Stimulated activated CD4-positive, alpha-beta T cell treated with anti-CD3 and anti-CD28 coated beads, Interleukin-4, amount 100 ng/mL, for 1 hour (primary cell): ENCODE data around the gene DLK2.
"Not testable (repeated sequence)": the region's sequence is repeated elsewhere in the genome, so short reads cannot be mapped to it uniquely, and the experiment has no call there.

ENCODE experiments used
- DNase-seq: peaks from one replicate; pipeline ENCODE4 v3.0.0-alpha.2; 2020

Gene DLK2

GRCh38 chr6:43455531-43456428 is at the start of gene DLK2:
DLK2 (minus strand) TSS chr6:43455548; CDS start chr6:43454825, 723 bp downstream.
- DNase-seq = peak; percentile 68

GRCh38 chr6:43503443-43503842 is 48.1 kb upstream of the DLK2 start:
- no peak for DNase-seq

- DNase-seq = no peak
Observed at GRCh38 chr6:43502666-43503065, 47.3 kb upstream of the DLK2 start.

- no peak for DNase-seq
Observed at GRCh38 chr6:43500921-43501320, 45.6 kb upstream of the DLK2 start.

GRCh38 chr6:43499028-43499815 is 43.9 kb upstream of the DLK2 start:
- no peak for DNase-seq

- not testable (repeated sequence) for DNase-seq
Observed at GRCh38 chr6:43498291-43498690, 42.9 kb upstream of the DLK2 start.

GRCh38 chr6:43497689-43498088 is 42.3 kb upstream of the DLK2 start:
- DNase-seq = no peak

GRCh38 chr6:43497129-43497396 is 41.7 kb upstream of the DLK2 start:
- DNase-seq = no peak

GRCh38 chr6:43496370-43497128 is 41.2 kb upstream of the DLK2 start:
- DNase-seq = no peak

- no peak for DNase-seq
Observed at GRCh38 chr6:43495409-43495941, 40.1 kb upstream of the DLK2 start.

- no peak for DNase-seq
Observed at GRCh38 chr6:43494766-43495165, 39.4 kb upstream of the DLK2 start.

GRCh38 chr6:43494321-43494720 is 39.0 kb upstream of the DLK2 start:
- no peak for DNase-seq

GRCh38 chr6:43493833-43494232 is 38.5 kb upstream of the DLK2 start:
- DNase-seq = no peak

GRCh38 chr6:43493230-43493629 is 37.9 kb upstream of the DLK2 start:
- no peak for DNase-seq

GRCh38 chr6:43492673-43493072 is 37.3 kb upstream of the DLK2 start:
- no peak for DNase-seq

- DNase-seq = no peak
Observed at GRCh38 chr6:43491750-43492661, 36.7 kb upstream of the DLK2 start.

- no peak for DNase-seq
Observed at GRCh38 chr6:43490523-43490939, 35.2 kb upstream of the DLK2 start.

- no peak for DNase-seq
Observed at GRCh38 chr6:43489277-43490072, 34.1 kb upstream of the DLK2 start.

- DNase-seq = no peak
Observed at GRCh38 chr6:43488667-43489276, 33.4 kb upstream of the DLK2 start.

- no peak for DNase-seq
Observed at GRCh38 chr6:43481591-43482236, 26.4 kb upstream of the DLK2 start.
